Neuronal stem cell (in vitro differentiated cells): Measurements from ENCODE around the gene SLC8A1.

Experiments
- DNase-seq: peaks from one replicate; pipeline ENCODE4 v3.0.0-alpha.2; 2013; ENCODE audit warnings: low spot score
- H2AFZ ChIP-seq: one replicate; pipeline ENCODE4 v1.6.1; 2013; ENCODE audit warnings: mild to moderate bottlenecking, low read length, inconsistent platforms
- H2AK5ac ChIP-seq: 2 replicates; pipeline ENCODE4 v1.6.1; 2013; ENCODE audit warnings: low read depth, mild to moderate bottlenecking, inconsistent platforms, low read length, moderate library complexity, mixed read lengths
- H2BK120ac ChIP-seq: 2 replicates; pipeline ENCODE4 v1.6.1; 2013; ENCODE audit warnings: low read depth, mild to moderate bottlenecking, inconsistent platforms, low read length, moderate library complexity, mixed read lengths
- H2BK12ac ChIP-seq: one replicate; pipeline ENCODE4 v1.6.1; 2013; ENCODE audit warnings: low read length, inconsistent platforms
- H2BK15ac ChIP-seq: 2 replicates; pipeline ENCODE4 v1.6.1; 2013; ENCODE audit warnings: mild to moderate bottlenecking, low read length, inconsistent platforms, mixed read lengths
- H2BK5ac ChIP-seq: one replicate; pipeline ENCODE4 v1.6.1; 2013; ENCODE audit warnings: inconsistent platforms, mild to moderate bottlenecking, low read length, moderate library complexity
- H3K14ac ChIP-seq: one replicate; pipeline ENCODE4 v1.6.1; 2013; ENCODE audit warnings: low read length, inconsistent platforms
- H3K18ac ChIP-seq: 2 replicates; pipeline ENCODE4 v1.6.1; 2013; ENCODE audit warnings: low read length, inconsistent platforms
- H3K23ac ChIP-seq: 2 replicates; pipeline ENCODE4 v1.6.1; 2013; ENCODE audit warnings: low read depth, mild to moderate bottlenecking, mixed read lengths, low read length, inconsistent platforms; ENCODE audit not compliant: poor library complexity
- H3K27ac ChIP-seq: replicated peaks from 3 replicates; pipeline ENCODE4 v1.5.1; 2013; ENCODE audit warnings: low read length, inconsistent platforms
- H3K27me3 ChIP-seq, 3 experiments: 2 replicates each; pipeline ENCODE4 v1.6.1; 2013; ENCODE audit warnings: low read length in 3 of 3, mild to moderate bottlenecking in 2 of 3, inconsistent platforms in 1 of 3, low read depth in 1 of 3, mixed read lengths in 1 of 3, moderate library complexity in 1 of 3; ENCODE audit not compliant: control insufficient read depth in 3 of 3, insufficient read depth in 3 of 3
- H3K36me3 ChIP-seq, 2 donors: replicated peaks in 1 of 2; 2 replicates each; pipeline ENCODE4 v1.6.1; 2013; ENCODE audit warnings: low read length in 2 of 2; ENCODE audit not compliant: control insufficient read depth in 2 of 2, insufficient read depth in 2 of 2
- H3K4ac ChIP-seq: 2 replicates; pipeline ENCODE4 v1.6.1; 2013; ENCODE audit warnings: inconsistent platforms, mild to moderate bottlenecking, low read length, moderate library complexity
- H3K4me1 ChIP-seq, 2 donors: 1 replicate in 1 of 2; 2 replicates in 1 of 2; pipeline ENCODE4 v1.6.1; 2013; ENCODE audit warnings: low read length in 2 of 2, low read depth in 1 of 2; ENCODE audit not compliant: control insufficient read depth in 2 of 2, insufficient read depth in 1 of 2
- H3K4me2 ChIP-seq: one replicate; pipeline ENCODE4 v1.6.1; 2013; ENCODE audit warnings: mild to moderate bottlenecking, low read length, inconsistent platforms; ENCODE audit not compliant: insufficient read depth, poor library complexity, severe bottlenecking
- H3K4me3 ChIP-seq, 2 donors: 2 replicates each; pipeline ENCODE4 v1.5.1; 2013; ENCODE audit warnings: low read length in 2 of 2, mild to moderate bottlenecking in 2 of 2, inconsistent platforms in 1 of 2, moderate library complexity in 1 of 2
- H3K79me1 ChIP-seq: one replicate; pipeline ENCODE4 v1.6.1; 2013; ENCODE audit warnings: low read depth, mild to moderate bottlenecking, inconsistent platforms, low read length, moderate library complexity
- H3K9ac ChIP-seq: one replicate; pipeline ENCODE4 v1.6.1; 2013; ENCODE audit warnings: mild to moderate bottlenecking, low read depth, low read length, inconsistent platforms; ENCODE audit not compliant: poor library complexity
- H3K9me3 ChIP-seq, 2 donors: replicated peaks in 1 of 2; 2 replicates each; pipeline versions ENCODE3 to v1.6.1; 2013; ENCODE audit warnings: low read length in 2 of 2, mild to moderate bottlenecking in 2 of 2, inconsistent platforms in 1 of 2, low read depth in 1 of 2, mixed read lengths in 1 of 2, moderate library complexity in 1 of 2; ENCODE audit not compliant: control insufficient read depth in 2 of 2, insufficient read depth in 1 of 2
- H4K8ac ChIP-seq: one replicate; pipeline ENCODE4 v1.6.1; 2013; ENCODE audit warnings: low read depth, mild to moderate bottlenecking, inconsistent platforms, low read length, moderate library complexity
- H4K91ac ChIP-seq: one replicate; pipeline ENCODE4 v1.6.1; 2013; ENCODE audit warnings: low read length, low read depth, mild to moderate bottlenecking, inconsistent platforms; ENCODE audit not compliant: poor library complexity
- WGBS, 2 donors: extraction: QIAGEN DNeasy Blood & Tissue Kit; methylation state at CpG; one replicate each; pipeline ENCODE4 v1.1.7; 2013; ENCODE audit warnings: missing lambda C conversion rate in 2 of 2, mixed read lengths in 1 of 2; ENCODE audit not compliant: insufficient read length in 2 of 2, insufficient replicate concordance in 1 of 2; ENCODE audit errors: extremely low coverage in 2 of 2; 5-methylcytosine and 5-hydroxymethylcytosine counted together

Gene SLC8A1

DNA sequence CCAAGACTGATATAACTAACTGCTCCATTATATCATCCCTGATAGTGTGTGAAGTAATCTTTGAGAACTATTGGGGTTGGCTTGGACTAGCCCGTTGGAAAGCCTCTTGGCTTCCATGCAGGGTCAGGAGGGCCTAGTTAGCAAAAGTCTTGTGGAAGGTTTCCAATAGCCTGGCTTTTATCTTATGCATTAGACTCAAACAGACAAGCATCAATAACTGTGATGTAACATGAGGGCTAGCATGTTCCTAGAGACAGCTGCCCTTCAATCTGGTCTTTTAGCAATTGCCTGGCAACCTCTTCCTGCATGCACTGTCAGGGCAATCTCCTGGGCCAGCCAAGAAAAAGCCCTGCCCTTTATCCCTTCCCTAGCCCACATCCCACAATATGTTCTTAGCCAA lies 18.2 kb downstream of the SLC8A1 start:
- Histone ChIP-seq H2AK5ac (no peak overlapping the region), H3K18ac (no peak overlapping the region), H3K4me3 (no peak overlapping the region), H4K8ac (no peak overlapping the region), H4K91ac (no peak overlapping the region), H3K27ac (no peak overlapping the region), H3K23ac (no peak overlapping the region), H3K14ac (no peak overlapping the region), H3K9me3 (no peaks in the 10 kb centered on the region), H3K9ac (no peak overlapping the region), H2BK120ac (no peak overlapping the region), H3K36me3 (no peaks in the 10 kb centered on the region), H3K4me2 (no peak overlapping the region), H2BK12ac (no peak overlapping the region), H3K79me1 (no peaks in the 10 kb centered on the region), H3K27me3 (no peaks in the 10 kb centered on the region), H2AFZ (no peak overlapping the region), H2BK5ac (no peak overlapping the region), H2BK15ac (no peak overlapping the region), H3K4ac (no peak overlapping the region), H3K4me1 (peaks cover 0 to 9% of the 10 kb centered on the region in 2 donors)
- no CpG with 5 or more reads among the region's 1 CpG for WGBS, 2 donors
- no peak for DNase-seq

DNA sequence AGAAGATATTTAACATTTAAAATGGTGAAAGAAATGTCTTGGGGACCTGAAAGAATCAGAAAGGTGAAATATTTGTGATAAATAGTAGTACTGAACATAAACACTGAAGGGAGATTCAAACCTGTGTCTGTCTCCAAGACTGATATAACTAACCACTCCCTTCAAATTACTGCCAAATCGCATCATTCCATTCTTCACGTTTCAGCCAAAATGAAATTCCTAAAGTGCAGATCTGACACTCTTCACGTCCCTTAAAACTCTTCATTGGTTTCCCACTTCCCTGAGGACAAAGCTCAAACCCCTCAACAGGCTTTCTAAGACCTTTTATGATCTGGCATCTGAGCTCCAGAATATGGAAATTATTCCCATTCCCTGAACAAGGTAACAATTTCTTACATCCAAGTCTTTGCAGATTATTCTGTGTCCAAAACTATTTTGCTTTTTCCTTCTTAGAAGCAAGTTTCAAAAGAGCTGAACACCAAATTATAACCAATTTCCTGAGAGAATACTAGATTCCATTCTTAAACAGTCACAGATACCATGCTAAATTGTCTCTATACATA lies 18.9 kb downstream of the SLC8A1 start:
- H2BK12ac ChIP-seq = no peak overlapping the region
- H3K9ac ChIP-seq = no peak overlapping the region
- H2BK5ac ChIP-seq = no peak overlapping the region
- H3K27ac ChIP-seq = no peak overlapping the region
- no peak overlapping the region for H3K4me2 ChIP-seq
- peaks cover 0 to 8% of the 10 kb centered on the region in 2 donors for H3K4me1 ChIP-seq
- no peaks in the 10 kb centered on the region for H3K79me1 ChIP-seq
- no peak overlapping the region for H2BK120ac ChIP-seq
- no peak overlapping the region for H3K14ac ChIP-seq
- no peak for DNase-seq
- H2BK15ac ChIP-seq = no peak overlapping the region
- H2AFZ ChIP-seq = no peak overlapping the region
- H3K18ac ChIP-seq = no peak overlapping the region
- no peaks in the 10 kb centered on the region for H3K27me3 ChIP-seq
- no peaks in the 10 kb centered on the region for H3K36me3 ChIP-seq
- no CpG with 5 or more reads among the region's 3 CpGs for WGBS, 2 donors
- H4K91ac ChIP-seq = no peak overlapping the region
- no peak overlapping the region for H3K4ac ChIP-seq
- no peaks in the 10 kb centered on the region for H3K9me3 ChIP-seq
- H3K4me3 ChIP-seq = no peak overlapping the region
- no peak overlapping the region for H2AK5ac ChIP-seq
- no peak overlapping the region for H4K8ac ChIP-seq
- no peak overlapping the region for H3K23ac ChIP-seq

DNA sequence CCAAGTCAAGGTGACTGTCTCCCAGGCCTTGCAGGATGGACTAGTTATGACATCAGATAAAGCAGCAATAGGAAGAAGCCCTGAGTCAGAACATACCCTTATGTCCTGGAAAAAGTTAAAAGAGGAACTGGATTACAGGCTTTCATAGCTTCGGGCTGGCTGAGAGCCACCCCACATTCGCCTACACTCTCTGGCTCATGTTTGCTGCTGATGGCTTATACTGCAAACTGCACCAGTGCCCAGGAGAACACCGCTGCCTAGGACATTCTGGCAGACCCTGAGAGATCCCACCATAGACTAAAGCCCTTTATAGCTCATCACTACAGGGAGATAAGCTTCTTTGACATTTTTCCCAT lies 20.3 kb downstream of the SLC8A1 start:
- H3K4me1 ChIP-seq = peaks cover 0 to 5% of the 10 kb centered on the region in 2 donors
- WGBS, 2 donors = no CpG with 5 or more reads among the region's 3 CpGs
- no peak overlapping the region for H4K8ac ChIP-seq
- H3K27ac ChIP-seq = no peak overlapping the region
- H3K4me2 ChIP-seq = no peak overlapping the region
- no peak overlapping the region for H3K18ac ChIP-seq
- H4K91ac ChIP-seq = no peak overlapping the region
- H2BK12ac ChIP-seq = no peak overlapping the region
- no peak overlapping the region for H2BK15ac ChIP-seq
- H3K27me3 ChIP-seq = no peaks in the 10 kb centered on the region
- no peak overlapping the region for H3K4me3 ChIP-seq
- H3K36me3 ChIP-seq = no peaks in the 10 kb centered on the region
- H2BK120ac ChIP-seq = no peak overlapping the region
- H2BK5ac ChIP-seq = no peak overlapping the region
- no peak overlapping the region for H3K9ac ChIP-seq
- DNase-seq = no peak
- H2AFZ ChIP-seq = no peak overlapping the region
- H3K4ac ChIP-seq = no peak overlapping the region
- H3K79me1 ChIP-seq = no peaks in the 10 kb centered on the region
- no peaks in the 10 kb centered on the region for H3K9me3 ChIP-seq
- no peak overlapping the region for H3K14ac ChIP-seq
- H2AK5ac ChIP-seq = no peak overlapping the region
- no peak overlapping the region for H3K23ac ChIP-seq

DNA sequence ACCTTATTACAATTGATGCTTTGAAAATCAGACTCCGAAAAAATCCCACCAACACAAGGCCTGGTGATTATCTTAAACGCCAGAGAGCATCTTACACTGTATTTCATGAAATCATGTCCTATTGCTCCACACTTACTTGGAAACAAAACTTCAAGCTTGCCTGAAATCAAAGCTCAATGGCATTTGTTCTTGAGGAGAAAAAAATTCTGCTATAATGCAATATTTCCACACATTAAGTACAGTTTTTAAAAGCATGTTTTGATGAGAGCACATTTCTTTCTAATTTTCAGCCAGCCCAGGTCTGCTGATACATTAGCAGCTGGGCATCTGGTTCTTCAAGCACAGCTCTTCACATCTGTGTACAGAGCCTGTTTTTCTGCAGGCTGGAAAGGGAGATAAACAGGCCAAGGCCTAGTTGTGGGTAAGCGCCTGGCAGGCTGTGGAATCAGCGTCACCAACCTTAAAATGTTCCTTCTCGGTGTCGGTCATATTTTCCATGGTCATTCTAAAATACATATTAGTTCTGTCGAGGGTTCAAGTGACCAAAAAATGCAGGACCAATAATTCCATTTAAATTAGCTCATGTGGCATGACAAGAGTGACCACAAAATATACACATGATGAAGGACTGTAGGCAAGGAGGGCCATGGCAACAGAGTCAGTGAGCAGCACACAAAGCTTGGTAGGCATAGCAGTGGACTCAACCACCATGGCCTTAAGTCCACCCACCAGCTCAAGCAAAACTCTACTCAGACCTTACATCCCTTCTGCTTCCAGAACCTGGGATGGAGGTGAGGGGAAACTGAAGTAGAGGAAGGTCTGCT lies 20.9 kb downstream of the SLC8A1 start:
- H3K27ac ChIP-seq = no peak overlapping the region

More for the DNA sequence above, 20.9 kb downstream of the SLC8A1 start:
- Histone ChIP-seq H3K9ac (no peak overlapping the region), H3K9me3 (no peaks in the 10 kb centered on the region), H4K91ac (no peak overlapping the region), H2BK15ac (no peak overlapping the region), H2BK120ac (no peak overlapping the region), H3K14ac (no peak overlapping the region), H2BK5ac (no peak overlapping the region), H3K4me3 (no peak overlapping the region), H3K4ac (no peak overlapping the region), H3K4me1 (peaks cover 0 to 5% of the 10 kb centered on the region in 2 donors), H3K79me1 (no peaks in the 10 kb centered on the region), H3K18ac (no peak overlapping the region), H4K8ac (no peak overlapping the region), H3K23ac (no peak overlapping the region), H2AFZ (no peak overlapping the region), H3K27me3 (no peaks in the 10 kb centered on the region), H3K4me2 (no peak overlapping the region), H3K36me3 (no peaks in the 10 kb centered on the region), H2AK5ac (no peak overlapping the region), H2BK12ac (no peak overlapping the region)
- DNase-seq = no peak
- no CpG with 5 or more reads among the region's 7 CpGs for WGBS, 2 donors
